Thoracic aorta (tissue), 2 donors: Measurements from ENCODE around the gene TMEM43. TPM values are rescaled to one million over a fixed set of nuclear protein-coding genes. Genes with fewer than 3 reads are reported as not detected.

Experiments
- ATAC-seq: fragments of 150-250 bp; one replicate; pipeline ENCODE4 v1.8.0; 2017; ENCODE audit warnings: low read depth; ENCODE audit not compliant: insufficient number of reproducible peaks, low FRiP score
- DNase-seq: peaks from one replicate; pipeline ENCODE4 v3.0.0-alpha.2; 2020; ENCODE audit warnings: low spot score
- H3K27ac ChIP-seq, 2 donors: fragments of 200-600 bp; sonication (generic); 1 replicate in 1 of 2; 2 replicates in 1 of 2; pipeline ENCODE4 v1.5.1; 2016; ENCODE audit warnings: mild to moderate bottlenecking in 2 of 2, moderate library complexity in 2 of 2
- H3K27me3 ChIP-seq: fragments of 200-600 bp; sonication (generic); replicated peaks from 2 replicates; pipeline ENCODE4 v1.6.0; 2016; ENCODE audit warnings: mild to moderate bottlenecking; ENCODE audit not compliant: insufficient read depth
- H3K36me3 ChIP-seq: fragments of 200-600 bp; sonication (generic); one replicate; pipeline ENCODE4 v1.5.1; 2016
- H3K4me1 ChIP-seq, 2 donors: fragments of 200-600 bp; sonication (generic); 1 replicate in 1 of 2; 2 replicates in 1 of 2; pipeline versions ENCODE4 v1.5.1 to v1.6.0; 2016; ENCODE audit warnings: low read depth in 2 of 2, mild to moderate bottlenecking in 1 of 2; ENCODE audit not compliant: control insufficient read depth in 1 of 2
- H3K4me3 ChIP-seq: fragments of 200-600 bp; sonication (generic); 2 replicates; pipeline ENCODE4 v1.5.1; 2016; ENCODE audit warnings: mild to moderate bottlenecking
- H3K9me3 ChIP-seq: fragments of 200-600 bp; sonication (generic); 2 replicates; pipeline ENCODE4 v1.5.1; 2016
- CTCF ChIP-seq: fragments of 200-600 bp; sonication (generic); IDR thresholded peaks from one replicate; pipeline ENCODE4 v1.5.1; 2019; ENCODE audit warnings: antibody characterized with exemption
- total RNA-seq, 2 donors: library from RNA; depleted of rRNA; stranded (reverse); fragments of >200 nt; gene quantifications; one replicate each; pipeline versions ENCODE4 v1.1.0 to v1.2.3, GENCODE V29; 2016

TMEM43 gene
- total RNA-seq, 2 donors from 2014 or later, result 161 to 195 TPM

GRCh38 chr3:14138109-14138877 is 13.4 kb downstream of the TMEM43 start:
- peak overlapping the region; percentile 86 to 98 for H3K27ac ChIP-seq
- ATAC-seq (no peak), DNase-seq (no peak)
- TF ChIP-seq CTCF, result no peak
- H3K9me3 ChIP-seq, result no peaks in the 10 kb centered on the region
- no peak overlapping the region for H3K4me3 ChIP-seq
- H3K36me3 ChIP-seq, result peaks cover 54% of the 10 kb centered on the region
- H3K4me1 ChIP-seq, result peaks cover 29 to 67% of the 10 kb centered on the region in 2 donors
- no peaks in the 10 kb centered on the region for H3K27me3 ChIP-seq

GRCh38 chr3:14138878-14139655 is 14.2 kb downstream of the TMEM43 start:
- no peak for TF ChIP-seq CTCF
- Histone ChIP-seq H3K9me3 (no peaks in the 10 kb centered on the region), H3K27ac (peak overlapping the region; percentile 94 to 98), H3K27me3 (no peaks in the 10 kb centered on the region), H3K36me3 (peaks cover 47% of the 10 kb centered on the region), H3K4me3 (no peak overlapping the region), H3K4me1 (peaks cover 31 to 75% of the 10 kb centered on the region in 2 donors)
- DNase-seq, result no peak
- no peak for ATAC-seq

GRCh38 chr3:14139771-14140170 is 14.9 kb downstream of the TMEM43 start:
- no peak for ATAC-seq
- Histone ChIP-seq H3K4me3 (no peak overlapping the region), H3K9me3 (no peaks in the 10 kb centered on the region), H3K27ac (peak overlapping the region; percentile 94 to 98), H3K36me3 (peaks cover 40% of the 10 kb centered on the region), H3K27me3 (no peaks in the 10 kb centered on the region), H3K4me1 (peaks cover 35 to 80% of the 10 kb centered on the region in 2 donors)
- no peak for TF ChIP-seq CTCF
- DNase-seq, result no peak

DNA sequence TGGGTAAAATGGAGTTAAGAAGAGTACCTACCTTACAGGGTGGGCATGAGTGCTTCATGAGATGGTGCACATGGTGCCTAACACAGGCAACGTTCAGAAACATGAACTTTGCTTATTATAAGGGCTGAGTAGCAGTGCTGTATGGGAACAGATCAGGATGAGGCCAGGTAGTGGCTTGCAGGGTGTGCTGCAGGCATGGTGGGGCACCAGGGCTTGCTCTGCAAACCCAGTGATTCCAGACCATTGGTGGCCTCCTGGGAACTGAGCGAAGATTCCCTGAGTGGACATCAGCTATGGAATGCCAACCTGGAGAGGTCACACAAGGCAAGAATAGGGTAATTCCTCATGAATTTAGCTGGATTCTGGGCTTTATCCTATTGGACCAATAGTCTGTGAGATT is 15.8 kb downstream of the TMEM43 start:
- peaks cover 31% of the 10 kb centered on the region for H3K36me3 ChIP-seq
- H3K27ac ChIP-seq, result peak overlapping the region; percentile 94 to 98
- ATAC-seq, result no peak
- peaks cover 44 to 89% of the 10 kb centered on the region in 2 donors for H3K4me1 ChIP-seq
- H3K9me3 ChIP-seq, result no peaks in the 10 kb centered on the region
- no peak for DNase-seq
- H3K4me3 ChIP-seq, result no peak overlapping the region
- no peak for TF ChIP-seq CTCF
- H3K27me3 ChIP-seq, result no peaks in the 10 kb centered on the region

GRCh38 chr3:14141144-14141543 is 16.3 kb downstream of the TMEM43 start:
- no peak for TF ChIP-seq CTCF

More at GRCh38 chr3:14141144-14141543, 16.3 kb downstream of the TMEM43 start:
- no peaks in the 10 kb centered on the region for H3K27me3 ChIP-seq
- H3K4me1 ChIP-seq, result peaks cover 48 to 91% of the 10 kb centered on the region in 2 donors
- no peaks in the 10 kb centered on the region for H3K9me3 ChIP-seq
- ATAC-seq (no peak), DNase-seq (no peak)
- no peak overlapping the region for H3K4me3 ChIP-seq
- peaks cover 26% of the 10 kb centered on the region for H3K36me3 ChIP-seq
- H3K27ac ChIP-seq, result peak overlapping the region; percentile 94 to 98
